SK-N-SH (cell line): ENCODE data around the gene WASF2. TPM values are rescaled to one million over a fixed set of nuclear protein-coding genes. Genes with fewer than 3 reads are reported as not detected.
A peak's percentile ranks its signal among the peaks of the same experiment; 100 is the strongest.

Experiments used
- CTCF ChIA-PET: fragments of 300-600, 350-600 bp; formaldehyde crosslinking; extraction: SDS; loops from one replicate; lab custom pipeline; 2021; lab: Yijun Ruan, JAX
- POLR2A ChIA-PET: fragments of 350-600 bp; sonication (Branson Sonifier 250); formaldehyde crosslinking; extraction: SDS; loops from one replicate; lab custom pipeline; 2020; ENCODE audit warnings: antibody characterized with exemption, inconsistent platforms; lab: Yijun Ruan, JAX
- DNase-seq: peaks from one replicate; pipeline ENCODE4 v3.0.0; 2012
- H2AFZ ChIP-seq: fragments of 200-600 bp; sonication (generic); 2 replicates; pipeline ENCODE4 v1.8.1; 2016; ENCODE audit warnings: antibody characterized with exemption, mild to moderate bottlenecking, low read depth
- H3F3A ChIP-seq: fragments of 200-600 bp; sonication (generic); replicated peaks from 2 replicates; pipeline ENCODE3; 2016; ENCODE audit warnings: antibody characterized with exemption, mild to moderate bottlenecking; ENCODE audit not compliant: insufficient read depth
- H3K27ac ChIP-seq, 2 experiments: fragments of 200-500 bp in 1 of 2; fragments of 200-600 bp in 1 of 2; sonication (Bioruptor generic) in 1 of 2; sonication (generic), shearing (Covaris generic) in 1 of 2; 2 replicates each; pipeline versions ENCODE4 v1.5.1 to v1.6.1; 2014 to 2016; ENCODE audit warnings: low read depth in 2 of 2, inconsistent platforms in 1 of 2, low read length in 1 of 2, mild to moderate bottlenecking in 1 of 2, mixed read lengths in 1 of 2
- H3K27me3 ChIP-seq: fragments of 200-600 bp; sonication (generic), shearing (Covaris generic); 2 replicates; pipeline ENCODE4 v1.6.1; 2016; ENCODE audit warnings: mixed run types; ENCODE audit not compliant: insufficient read depth
- H3K36me3 ChIP-seq, 2 experiments: fragments of 200-500 bp in 1 of 2; fragments of 200-600 bp in 1 of 2; sonication (Bioruptor generic) in 1 of 2; sonication (generic) in 1 of 2; replicated peaks in 1 of 2; 2 replicates each; pipeline versions ENCODE3 to v1.5.1; 2014 to 2016; ENCODE audit warnings: low read length in 1 of 2, mild to moderate bottlenecking in 1 of 2; ENCODE audit not compliant: insufficient read depth in 2 of 2, control insufficient read depth in 1 of 2
- H3K4me1 ChIP-seq, 2 experiments: fragments of 200-500 bp in 1 of 2; fragments of 200-600 bp in 1 of 2; sonication (Bioruptor generic) in 1 of 2; sonication (generic), shearing (Covaris generic) in 1 of 2; 2 replicates each; pipeline versions ENCODE4 v1.5.1 to v1.6.1; 2014 to 2016; ENCODE audit warnings: low read depth in 1 of 2, low read length in 1 of 2, mixed run types in 1 of 2; ENCODE audit not compliant: insufficient read depth in 2 of 2, control insufficient read depth in 1 of 2
- H3K4me2 ChIP-seq: fragments of 200-600 bp; sonication (generic), shearing (Covaris generic); 2 replicates; pipeline ENCODE4 v1.6.1; 2017; ENCODE audit warnings: mixed run types
- H3K4me3 ChIP-seq, 2 experiments: fragments of 200-500 bp in 1 of 2; fragments of 200-600 bp in 1 of 2; sonication (Bioruptor generic) in 1 of 2; sonication (generic), shearing (Covaris generic) in 1 of 2; 2 replicates each; pipeline versions ENCODE4 v1.5.1 to v1.8.1; 2014 to 2016; ENCODE audit warnings: low read depth in 2 of 2, inconsistent platforms in 1 of 2, low read length in 1 of 2, mild to moderate bottlenecking in 1 of 2, mixed read lengths in 1 of 2, moderate library complexity in 1 of 2
- H3K79me2 ChIP-seq: fragments of 200-600 bp; sonication (generic); 2 replicates; pipeline ENCODE4 v1.8.1; 2017; ENCODE audit warnings: mild to moderate bottlenecking; ENCODE audit not compliant: insufficient read depth
- H3K9ac ChIP-seq: fragments of 200-600 bp; sonication (generic); 2 replicates; pipeline ENCODE4 v1.6.1; 2017; ENCODE audit warnings: mixed run types
- H3K9me2 ChIP-seq: fragments of 200-600 bp; sonication (generic); 2 replicates; pipeline ENCODE4 v1.6.1; 2017; ENCODE audit warnings: mixed run types
- H3K9me3 ChIP-seq: fragments of 200-600 bp; sonication (generic); 2 replicates; pipeline ENCODE4 v1.6.1; 2017; ENCODE audit warnings: mixed run types, mild to moderate bottlenecking, moderate library complexity
- H4K20me1 ChIP-seq: fragments of 200-600 bp; sonication (generic); 2 replicates; pipeline ENCODE4 v1.6.1; 2017; ENCODE audit warnings: mild to moderate bottlenecking, mixed run types; ENCODE audit not compliant: insufficient read depth
- CHD2 ChIP-seq: fragments of 150-350 bp; IDR thresholded peaks from 2 replicates; pipeline ENCODE4 v1.6.1; 2018; ENCODE audit warnings: low read length; ENCODE audit not compliant: partially characterized antibody
- CTCF ChIP-seq: fragments of 200-600 bp; sonication (generic); IDR thresholded peaks from 2 replicates; pipeline ENCODE4 v1.6.1; 2017; ENCODE audit warnings: antibody characterized with exemption, mild to moderate bottlenecking, moderate library complexity
- GABPA ChIP-seq: IDR thresholded peaks from 2 replicates; pipeline ENCODE4 v1.4.0; 2012; ENCODE audit warnings: low read depth, mild to moderate bottlenecking
- IRF3 ChIP-seq: fragments of 150-350 bp; IDR thresholded peaks from 2 replicates; pipeline ENCODE4 v1.6.1; 2016; ENCODE audit warnings: mild to moderate bottlenecking, low read depth, low read length
- JUND ChIP-seq: IDR thresholded peaks from 2 replicates; pipeline ENCODE4 v1.4.0; 2012
- MAX ChIP-seq: IDR thresholded peaks from 2 replicates; pipeline ENCODE4 v1.4.0; 2012; ENCODE audit warnings: low read depth
- MEF2A ChIP-seq: IDR thresholded peaks from 2 replicates; pipeline ENCODE4 v1.4.0; 2012; ENCODE audit warnings: low read depth, borderline replicate concordance
- RAD21 ChIP-seq: IDR thresholded peaks from 2 replicates; pipeline ENCODE4 v1.6.1; 2012; ENCODE audit warnings: mild to moderate bottlenecking, low read length
- RCOR1 ChIP-seq: fragments of 150-350 bp; IDR thresholded peaks from 2 replicates; pipeline ENCODE4 v1.6.1; 2017; ENCODE audit warnings: antibody characterized with exemption, low read length
- SMC3 ChIP-seq: IDR thresholded peaks from 2 replicates; pipeline ENCODE4 v1.6.1; 2012; ENCODE audit warnings: low read depth, low read length, improper control_type of control experiment
- TAF1 ChIP-seq: IDR thresholded peaks from 2 replicates; pipeline ENCODE4 v1.6.1; 2012; ENCODE audit warnings: low read depth, mild to moderate bottlenecking, low read length, moderate library complexity, borderline replicate concordance
- TEAD4 ChIP-seq: IDR thresholded peaks from 2 replicates; pipeline ENCODE4 v1.4.0; 2012; ENCODE audit warnings: mild to moderate bottlenecking, borderline replicate concordance; ENCODE audit not compliant: insufficient read depth
- USF2 ChIP-seq: fragments of 150-350 bp; IDR thresholded peaks from 2 replicates; pipeline ENCODE4 v1.6.1; 2017; ENCODE audit warnings: antibody characterized with exemption, low read length, low read depth, borderline replicate concordance
- WGBS: methylation state at CpG from one replicate; pipeline ENCODE4 v1.1.6; 2017; ENCODE audit warnings: low lambda C conversion rate; 5-methylcytosine and 5-hydroxymethylcytosine counted together
- polyA plus RNA-seq, 3 experiments: library from polyadenylated mRNA; depleted of rRNA; stranded (reverse); fragments of >200 nt; gene quantifications; 2 replicates each; pipeline ENCODE4 v1.2.3, GENCODE V29; 2012

The WASF2 gene
- polyA plus RNA-seq, 1 of the 3 experiments (the other 2 are of a cell fraction): 27.1 TPM

- no peaks in the 10 kb centered on the region for H3K9me2 ChIP-seq
- no peak overlapping the region for H3K4me3 ChIP-seq
- no peaks in the 10 kb centered on the region for H3K79me2 ChIP-seq
- POLR2A ChIA-PET: no interaction called here
- H3K9ac ChIP-seq: no peak overlapping the region
- H4K20me1 ChIP-seq: no peaks in the 10 kb centered on the region
- no peaks in the 10 kb centered on the region for H3F3A ChIP-seq
- H3K36me3 ChIP-seq: no peaks in the 10 kb centered on the region
- H3K27me3 ChIP-seq: no peaks in the 10 kb centered on the region
- DNase-seq: peak; percentile 61
- TF ChIP-seq CHD2 (no peak), JUND (no peak), RAD21 (peak; percentile 9; the same call in 1 of the 2 replicates), TAF1 (no peak), MEF2A (no peak), GABPA (no peak), RCOR1 (no peak), MAX (no peak), TEAD4 (no peak), CTCF (peak; percentile 44), SMC3 (no peak), USF2 (no peak), IRF3 (no peak)
- TF ChIP-seq, all 33 proteins: peak for 2
- CTCF ChIA-PET: interaction anchor here (0.7 to 9.6 kb wide), 5 partner anchors 10 to 76 kb away, joined by 3 to 154 read pairs (median 14); partner anchors contain the start of gene CD164L2
- Histone ChIP-seq H2AFZ (no peak overlapping the region), H3K9me3 (no peaks in the 10 kb centered on the region), H3K27ac (no peak overlapping the region), H3K4me1 (no peaks in the 10 kb centered on the region), H3K4me2 (no peak overlapping the region)
- WGBS: 93% methylated on average over 3 of the region's 11 CpGs
Observed at GRCh38 chr1:27372808-27373690, 116.9 kb downstream of the WASF2 start.
